Caco-2 (cell line): Measurements from ENCODE around the gene SCIN. TPM values are rescaled to one million over a fixed set of nuclear protein-coding genes. Genes with fewer than 3 reads are reported as not detected.
"Not testable (repeated sequence)": the region's sequence is repeated elsewhere in the genome, so short reads cannot be mapped to it uniquely, and the experiment has no call there.

Experiments
- BruUV-seq: library from RNA; stranded (reverse); fragments of 400-500 nt; replicated peaks from 2 replicates; lab custom pipeline; 2021; lab: Mats Ljungman, UMichigan
- CTCF ChIA-PET: fragments of 300-600 bp; sonication (Branson Sonifier 250); formaldehyde crosslinking; loops from one replicate; lab custom pipeline; 2022; ENCODE audit warnings: antibody characterized with exemption; lab: Charles Lee
- POLR2A ChIA-PET: fragments of 300-600 bp; sonication (Branson Sonifier 250); formaldehyde crosslinking; loops from one replicate; lab custom pipeline; 2022; ENCODE audit warnings: antibody characterized with exemption; lab: Charles Lee
- DNase-seq, 2 experiments: peaks; one replicate each; pipeline versions ENCODE4 v3.0.0 to v3.0.0-alpha.2; 2020 to 2022
- H3K27me3 ChIP-seq: replicated peaks from 2 replicates; pipeline ENCODE4 v1.6.0; 2011; ENCODE audit warnings: low read length; ENCODE audit not compliant: control insufficient read depth, insufficient read depth
- H3K36me3 ChIP-seq: 2 replicates; pipeline ENCODE4 v1.5.1; 2011; ENCODE audit warnings: low read length; ENCODE audit not compliant: control insufficient read depth, insufficient read depth
- H3K4me1 ChIP-seq: fragments of 250-450 bp; sonication (Bioruptor Pico); 2 replicates; pipeline ENCODE4 v1.5.1; 2020; ENCODE audit warnings: mild to moderate bottlenecking
- H3K4me3 ChIP-seq: 2 replicates; pipeline ENCODE4 v1.5.1; 2011; ENCODE audit warnings: low read depth, mild to moderate bottlenecking, control low read depth, low read length
- H3K9me3 ChIP-seq: fragments of 250-450 bp; sonication (Bioruptor Pico); 2 replicates; pipeline ENCODE4 v1.5.1; 2020; ENCODE audit warnings: mild to moderate bottlenecking, moderate library complexity
- H3K27ac Mint-ChIP-seq: one replicate; pipeline ENCODE4 v1.8.0; 2022; ENCODE audit warnings: mixed read lengths; ENCODE audit not compliant: unreplicated experiment
- H3K27me3 Mint-ChIP-seq: one replicate; pipeline ENCODE4 v1.8.0; 2022; ENCODE audit warnings: mixed read lengths; ENCODE audit not compliant: insufficient read depth, unreplicated experiment
- H3K36me3 Mint-ChIP-seq: one replicate; pipeline ENCODE4 v1.8.0; 2022; ENCODE audit warnings: mild to moderate bottlenecking, mixed read lengths; ENCODE audit not compliant: insufficient read depth, unreplicated experiment
- H3K4me1 Mint-ChIP-seq: one replicate; pipeline ENCODE4 v1.8.0; 2022; ENCODE audit warnings: low read depth, mixed read lengths; ENCODE audit not compliant: unreplicated experiment
- H3K4me3 Mint-ChIP-seq: one replicate; pipeline ENCODE4 v1.8.0; 2022; ENCODE audit warnings: mild to moderate bottlenecking, moderate library complexity, mixed read lengths; ENCODE audit not compliant: unreplicated experiment
- H3K9me3 Mint-ChIP-seq: one replicate; pipeline ENCODE4 v1.8.0; 2022; ENCODE audit warnings: mixed read lengths; ENCODE audit not compliant: unreplicated experiment
- CTCF ChIP-seq, 2 experiments: fragments of 200-600 bp in 1 of 2; IDR thresholded peaks; 1 replicate in 1 of 2; 2 replicates in 1 of 2; pipeline versions ENCODE4 v1.5.1 to v1.8.0; 2011 to 2022; ENCODE audit warnings: antibody characterized with exemption in 1 of 2, control low read depth in 1 of 2, inconsistent platforms in 1 of 2, low read depth in 1 of 2, low read length in 1 of 2, mild to moderate bottlenecking in 1 of 2, moderate library complexity in 1 of 2; ENCODE audit not compliant: insufficient read depth in 1 of 2, severe bottlenecking in 1 of 2, unreplicated experiment in 1 of 2
- intact Hi-C: fragments of 100-400 bp; cut with micrococcal nuclease; formaldehyde crosslinking; loops from one replicate; pipeline ENCODE4 v1.10.0; 2022; ENCODE audit not compliant: unreplicated experiment
- total RNA-seq: library from RNA; stranded (reverse); gene quantifications from 2 replicates; pipeline ENCODE4 v1.2.3, GENCODE V29; 2022

Gene SCIN
- total RNA-seq, 1 experiment from 2014 or later: 0.39 TPM

GRCh38 chr7:12689451-12689850 is 118.9 kb downstream of the SCIN start:
- Mint-ChIP-seq H3K4me3 (peak overlapping the region; percentile 93), H3K27me3 (no peaks in the 10 kb centered on the region), H3K9me3 (no peaks in the 10 kb centered on the region), H3K4me1 (peaks cover 7% of the 10 kb centered on the region), H3K27ac (no peak overlapping the region), H3K36me3 (peaks cover 32% of the 10 kb centered on the region)
- ChIA-PET POLR2A (no interaction called here), CTCF (interaction anchor here (1.2 kb wide), 1 partner anchor 574 kb away, joined by 3 read pairs; no protein-coding TSS in a partner anchor)
- Histone ChIP-seq H3K36me3 (no peaks in the 10 kb centered on the region), H3K9me3 (no peaks in the 10 kb centered on the region), H3K4me1 (peaks cover 5% of the 10 kb centered on the region; the same call in 1 of the 2 replicates), H3K27me3 (no peaks in the 10 kb centered on the region), H3K4me3 (peak overlapping the region; percentile 26)
- intact Hi-C loops: loop anchor here (5.0 to 10.0 kb wide), 3 partner anchors 48 to 835 kb away; no protein-coding TSS in a partner anchor
- DNase-seq: no peak
- no peak for TF ChIP-seq CTCF (IDR thresholded peaks at IDR 0.05; ENCODE audit: insufficient read depth in 1 of 2, low read depth in 1 of 2, low read length in 1 of 2, severe bottlenecking in 1 of 2, unreplicated experiment in 1 of 2)
- no TSS peak for BruUV-seq

GRCh38 chr7:12690041-12690878 is 119.7 kb downstream of the SCIN start:
- CTCF ChIA-PET: interaction anchor here (0.6 to 1.2 kb wide), 2 partner anchors 572 to 573 kb away, joined by 3 to 4 read pairs; no protein-coding TSS in a partner anchor
- TF ChIP-seq CTCF (IDR thresholded peaks at IDR 0.05; ENCODE audit: insufficient read depth in 1 of 2, low read depth in 1 of 2, low read length in 1 of 2, severe bottlenecking in 1 of 2, unreplicated experiment in 1 of 2): no peak
- POLR2A ChIA-PET: no interaction called here
- no peaks in the 10 kb centered on the region for H3K9me3 ChIP-seq
- no TSS peak for BruUV-seq
- peaks cover 1% of the 10 kb centered on the region; the same call in 1 of the 2 replicates for H3K4me1 ChIP-seq
- intact Hi-C loops: no loop called here
- H3K4me3 ChIP-seq: peak overlapping the region; percentile 26
- no peaks in the 10 kb centered on the region for H3K27me3 Mint-ChIP-seq
- H3K36me3 Mint-ChIP-seq: peaks cover 32% of the 10 kb centered on the region
- no peak for DNase-seq
- peak overlapping the region; percentile 93 for H3K4me3 Mint-ChIP-seq
- no peaks in the 10 kb centered on the region for H3K36me3 ChIP-seq
- H3K27me3 ChIP-seq: no peaks in the 10 kb centered on the region
- H3K9me3 Mint-ChIP-seq: no peaks in the 10 kb centered on the region
- H3K27ac Mint-ChIP-seq: no peak overlapping the region
- H3K4me1 Mint-ChIP-seq: peaks cover 7% of the 10 kb centered on the region

DNA sequence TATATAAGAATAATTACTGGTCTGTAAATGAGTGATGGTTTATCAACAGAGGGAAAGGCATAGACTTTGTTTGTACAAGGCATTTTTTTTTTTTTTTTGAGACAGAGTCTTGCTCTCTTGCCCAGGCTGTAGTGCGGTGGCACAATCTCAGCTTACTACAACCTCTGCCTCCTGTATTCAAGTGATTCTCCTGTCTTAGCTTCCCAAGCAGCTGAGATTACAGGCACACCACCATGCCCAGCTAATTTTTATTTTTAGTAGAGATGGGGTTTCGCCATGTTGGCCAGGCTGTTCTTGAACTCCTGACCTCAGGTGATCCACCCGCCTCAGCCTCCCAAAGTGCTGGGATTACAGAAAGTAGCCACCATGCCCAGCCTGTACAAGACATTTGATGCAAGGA is 120.9 kb downstream of the SCIN start:
- H3K4me3 ChIP-seq, intact Hi-C loops, POLR2A ChIA-PET, H3K27me3 ChIP-seq, CTCF ChIA-PET, BruUV-seq, DNase-seq, H3K4me3 Mint-ChIP-seq, H3K4me1 ChIP-seq, H3K27me3 Mint-ChIP-seq, H3K9me3 Mint-ChIP-seq, H3K9me3 ChIP-seq, H3K27ac Mint-ChIP-seq, H3K4me1 Mint-ChIP-seq, H3K36me3 ChIP-seq: not testable (repeated sequence)
- H3K36me3 Mint-ChIP-seq: peaks cover 32% of the 10 kb centered on the region
